OCI-LY7 (cell line): ENCODE results near the gene CFAP57. TPM values are rescaled to one million over a fixed set of nuclear protein-coding genes. Genes with fewer than 3 reads are reported as not detected.

Experiments used
- BruUV-seq: library from RNA; stranded (reverse); fragments of 400-500 nt; replicated peaks from 2 replicates; lab custom pipeline; 2021; lab: Mats Ljungman, UMichigan
- CTCF ChIA-PET: fragments of 300-600 bp; sonication (Branson Sonifier 250); formaldehyde crosslinking; loops from one replicate; lab custom pipeline; 2022; ENCODE audit warnings: antibody characterized with exemption; ENCODE audit not compliant: unreplicated experiment; lab: Charles Lee
- POLR2A ChIA-PET: fragments of 300-600 bp; sonication (Branson Sonifier 250); formaldehyde crosslinking; loops from one replicate; lab custom pipeline; 2022; ENCODE audit warnings: antibody characterized with exemption; lab: Charles Lee
- DNase-seq: peaks from one replicate; pipeline ENCODE4 v3.0.0-alpha.2; 2015; ENCODE audit warnings: low spot score
- H2AFZ ChIP-seq: fragments of 200-600 bp; sonication (generic), shearing (Covaris generic); 2 replicates; pipeline ENCODE4 v1.6.1; 2014; ENCODE audit warnings: mild to moderate bottlenecking, antibody characterized with exemption, low read length, moderate library complexity
- H3K27ac ChIP-seq: fragments of 200-600 bp; sonication (generic); 2 replicates; pipeline ENCODE4 v1.5.1; 2014; ENCODE audit warnings: mixed run types, low read depth, mild to moderate bottlenecking, moderate library complexity, low read length, inconsistent platforms; ENCODE audit not compliant: poor library complexity, severe bottlenecking
- H3K36me3 ChIP-seq: fragments of 200-600 bp; sonication (generic); 2 replicates; pipeline ENCODE4 v1.6.1; 2014; ENCODE audit warnings: mild to moderate bottlenecking, antibody characterized with exemption, low read length, moderate library complexity, mixed read lengths; ENCODE audit not compliant: insufficient read depth
- H3K4me1 ChIP-seq: fragments of 200-600 bp; sonication (generic); 2 replicates; pipeline ENCODE4 v1.5.1; 2014; ENCODE audit warnings: mild to moderate bottlenecking, low read length; ENCODE audit not compliant: insufficient read depth, poor library complexity, severe bottlenecking
- H3K4me2 ChIP-seq: fragments of 200-600 bp; sonication (generic); 2 replicates; pipeline ENCODE4 v1.6.1; 2014; ENCODE audit warnings: mild to moderate bottlenecking, low read length
- H3K4me3 ChIP-seq: fragments of 200-600 bp; sonication (generic); 2 replicates; pipeline ENCODE4 v1.5.1; 2014; ENCODE audit warnings: mild to moderate bottlenecking, low read depth, low read length; ENCODE audit not compliant: poor library complexity, severe bottlenecking
- H3K79me2 ChIP-seq: fragments of 200-600 bp; sonication (generic); 2 replicates; pipeline ENCODE4 v1.6.1; 2016; ENCODE audit warnings: low read depth, mild to moderate bottlenecking, low read length, moderate library complexity, mixed read lengths; ENCODE audit not compliant: insufficient read depth
- H3K9me2 ChIP-seq: fragments of 200-600 bp; sonication (generic); 2 replicates; pipeline ENCODE4 v1.6.1; 2016; ENCODE audit warnings: mild to moderate bottlenecking, low read length, mixed read lengths; ENCODE audit not compliant: insufficient read depth
- H3K9me3 ChIP-seq: fragments of 200-600 bp; sonication (generic); 2 replicates; pipeline ENCODE4 v1.6.1; 2014; ENCODE audit warnings: mild to moderate bottlenecking, mixed run types, low read length, mixed read lengths
- H4K20me1 ChIP-seq: fragments of 200-600 bp; sonication (generic); 2 replicates; pipeline ENCODE4 v1.6.1; 2014; ENCODE audit warnings: mild to moderate bottlenecking, antibody characterized with exemption, low read length, moderate library complexity, mixed read lengths; ENCODE audit not compliant: insufficient read depth
- CTCF ChIP-seq: fragments of 200-600 bp; sonication (generic); conservative IDR thresholded peaks from 2 replicates; pipeline ENCODE4 v1.5.1; 2014; ENCODE audit warnings: mild to moderate bottlenecking, antibody characterized with exemption, low read length, moderate library complexity, mixed read lengths
- EZH2phosphoT487 ChIP-seq: fragments of 200-600 bp; sonication (generic); IDR thresholded peaks from 2 replicates; pipeline ENCODE4 v1.6.1; 2018; ENCODE audit warnings: low read depth, borderline replicate concordance, mild to moderate bottlenecking, mixed run types, antibody characterized with exemption, low read length, moderate library complexity, mixed read lengths
- intact Hi-C: fragments of 100-400 bp; cut with micrococcal nuclease; formaldehyde crosslinking; loops from one replicate; pipeline ENCODE4 v1.10.0; 2022; ENCODE audit not compliant: unreplicated experiment
- total RNA-seq, 2 experiments: library from RNA; depleted of rRNA in 1 of 2; stranded (reverse); fragments of >200 nt in 1 of 2; shearing (Covaris generic) in 1 of 2; gene quantifications; 2 replicates each; pipeline ENCODE4 v1.2.3, GENCODE V29; 2014 to 2022

The CFAP57 gene
- total RNA-seq, 2 experiments from 2014 or later: 0.17 TPM; not detected in 1

- Histone ChIP-seq H3K9me2 (no peaks in the 10 kb centered on the region), H3K4me1 (no peaks in the 10 kb centered on the region), H3K27ac (no peak overlapping the region), H3K9me3 (peaks cover 15% of the 10 kb centered on the region; the same call in 1 of the 2 replicates), H3K79me2 (no peaks in the 10 kb centered on the region), H4K20me1 (no peaks in the 10 kb centered on the region), H2AFZ (no peak overlapping the region), H3K4me2 (no peak overlapping the region), H3K36me3 (no peaks in the 10 kb centered on the region), H3K4me3 (no peak overlapping the region)
- ChIA-PET POLR2A (interaction anchor here (0.7 kb wide), 1 partner anchor 35 kb away, joined by 4 read pairs; no protein-coding TSS in a partner anchor), CTCF (no interaction called here)
- no peak for TF ChIP-seq CTCF
- no peak for TF ChIP-seq EZH2phosphoT487
- no TSS peak for BruUV-seq
- intact Hi-C loops: no loop called here
- no peak for DNase-seq
Measured at GRCh38 chr1:43266881-43267280, 94.8 kb downstream of the CFAP57 start.

GRCh38 chr1:43267291-43267805, 95.2 kb downstream of the CFAP57 start:
- Histone ChIP-seq H3K36me3 (no peaks in the 10 kb centered on the region), H3K4me3 (no peak overlapping the region), H3K4me1 (no peaks in the 10 kb centered on the region), H3K79me2 (no peaks in the 10 kb centered on the region), H3K4me2 (no peak overlapping the region), H2AFZ (no peak overlapping the region), H3K27ac (no peak overlapping the region), H3K9me3 (peaks cover 11% of the 10 kb centered on the region; the same call in 1 of the 2 replicates), H4K20me1 (no peaks in the 10 kb centered on the region), H3K9me2 (no peaks in the 10 kb centered on the region)
- no TSS peak for BruUV-seq
- DNase-seq: no peak
- TF ChIP-seq EZH2phosphoT487: no peak
- TF ChIP-seq CTCF: no peak
- ChIA-PET POLR2A (no interaction called here), CTCF (no interaction called here)
- intact Hi-C loops: no loop called here

GRCh38 chr1:43267818-43268425, 95.8 kb downstream of the CFAP57 start:
- Histone ChIP-seq H3K4me2 (no peak overlapping the region), H3K79me2 (no peaks in the 10 kb centered on the region), H4K20me1 (no peaks in the 10 kb centered on the region), H3K4me1 (no peaks in the 10 kb centered on the region), H3K27ac (no peak overlapping the region), H3K36me3 (no peaks in the 10 kb centered on the region), H2AFZ (no peak overlapping the region), H3K9me3 (peaks cover 6% of the 10 kb centered on the region; the same call in 1 of the 2 replicates), H3K4me3 (no peak overlapping the region), H3K9me2 (no peaks in the 10 kb centered on the region)
- no peak for DNase-seq
- POLR2A ChIA-PET: no interaction called here
- intact Hi-C loops: no loop called here
- no TSS peak for BruUV-seq
- TF ChIP-seq CTCF: no peak
- TF ChIP-seq EZH2phosphoT487: no peak
- CTCF ChIA-PET: no interaction called here
